ES-I3 (cell line): ENCODE data around the gene PPM1D.
"Not testable (repeated sequence)": the region's sequence is repeated elsewhere in the genome, so short reads cannot be mapped to it uniquely, and the experiment has no call there.

Experiments
- H3K36me3 ChIP-seq: 2 replicates; pipeline ENCODE4 v1.6.1; 2013; ENCODE audit warnings: mild to moderate bottlenecking, low read length, control low read depth, moderate library complexity; ENCODE audit not compliant: insufficient read depth
- H3K4me1 ChIP-seq: 2 replicates; pipeline ENCODE4 v1.6.1; 2013; ENCODE audit warnings: mild to moderate bottlenecking, control low read depth, low read length; ENCODE audit not compliant: insufficient read depth
- H3K9ac ChIP-seq: 2 replicates; pipeline ENCODE4 v1.6.1; 2013; ENCODE audit warnings: low read depth, mild to moderate bottlenecking, low read length, moderate library complexity
- H3K9me3 ChIP-seq: 2 replicates; pipeline ENCODE4 v1.6.1; 2013; ENCODE audit warnings: mild to moderate bottlenecking, low read length, moderate library complexity; ENCODE audit not compliant: control insufficient read depth, insufficient read depth

PPM1D gene

GRCh38 chr17:60647705-60648104 is 47.7 kb downstream of the PPM1D start:
- no peak overlapping the region for H3K9ac ChIP-seq

GRCh38 chr17:60652454-60653247 is 52.7 kb downstream of the PPM1D start:
- Histone ChIP-seq H3K9me3 (no peaks in the 10 kb centered on the region), H3K9ac (no peak overlapping the region), H3K36me3 (peaks cover 20% of the 10 kb centered on the region; the same call in 1 of the 2 replicates), H3K4me1 (no peaks in the 10 kb centered on the region; the same call in 1 of the 2 replicates)

More at GRCh38 chr17:60647705-60648104, 47.7 kb downstream of the PPM1D start:
- H3K9me3 ChIP-seq = no peaks in the 10 kb centered on the region
- H3K36me3 ChIP-seq = peaks cover 19% of the 10 kb centered on the region
- H3K4me1 ChIP-seq = no peaks in the 10 kb centered on the region

- peaks cover 17% of the 10 kb centered on the region; the same call in 1 of the 2 replicates for H3K36me3 ChIP-seq
- no peaks in the 10 kb centered on the region for H3K9me3 ChIP-seq
- no peaks in the 10 kb centered on the region; the same call in 1 of the 2 replicates for H3K4me1 ChIP-seq
- H3K9ac ChIP-seq = no peak overlapping the region
These were observed 53.6 kb downstream of the PPM1D start for GRCh38 chr17:60653569-60653968.

- Histone ChIP-seq H3K9me3 (no peaks in the 10 kb centered on the region), H3K4me1 (no peaks in the 10 kb centered on the region; the same call in 1 of the 2 replicates), H3K36me3 (peaks cover 3% of the 10 kb centered on the region; the same call in 1 of the 2 replicates), H3K9ac (no peak overlapping the region)
These were observed 56.5 kb downstream of the PPM1D start for GRCh38 chr17:60656499-60656898.

- H3K36me3 ChIP-seq = peaks cover 8% of the 10 kb centered on the region; the same call in 1 of the 2 replicates
- H3K9ac ChIP-seq = no peak overlapping the region
- no peaks in the 10 kb centered on the region for H3K9me3 ChIP-seq
- H3K4me1 ChIP-seq = no peaks in the 10 kb centered on the region
These were observed 59.2 kb downstream of the PPM1D start for GRCh38 chr17:60659156-60659555.

- no peak overlapping the region for H3K9ac ChIP-seq
- peaks cover 15% of the 10 kb centered on the region for H3K36me3 ChIP-seq
- no peaks in the 10 kb centered on the region for H3K4me1 ChIP-seq
- H3K9me3 ChIP-seq = no peaks in the 10 kb centered on the region
These were observed 61.5 kb downstream of the PPM1D start for GRCh38 chr17:60661489-60661888.

GRCh38 chr17:60664022-60664421 is 64.0 kb downstream of the PPM1D start:
- H3K4me1 ChIP-seq = no peaks in the 10 kb centered on the region
- H3K9ac ChIP-seq = no peak overlapping the region
- H3K9me3 ChIP-seq = no peaks in the 10 kb centered on the region
- H3K36me3 ChIP-seq = peaks cover 13% of the 10 kb centered on the region

GRCh38 chr17:60665602-60666001 is 65.6 kb downstream of the PPM1D start:
- Histone ChIP-seq H3K36me3 (peaks cover 13% of the 10 kb centered on the region), H3K9me3 (no peaks in the 10 kb centered on the region)

GRCh38 chr17:60668741-60669140 is 68.7 kb downstream of the PPM1D start:
- H3K9me3 ChIP-seq, H3K9ac ChIP-seq, H3K4me1 ChIP-seq, H3K36me3 ChIP-seq: not testable (repeated sequence)

More at GRCh38 chr17:60665602-60666001, 65.6 kb downstream of the PPM1D start:
- no peaks in the 10 kb centered on the region for H3K4me1 ChIP-seq
- no peak overlapping the region for H3K9ac ChIP-seq

- Histone ChIP-seq H3K9me3 (no peaks in the 10 kb centered on the region), H3K4me1 (no peaks in the 10 kb centered on the region), H3K9ac (no peak overlapping the region)
These were observed 71.5 kb downstream of the PPM1D start for GRCh38 chr17:60671482-60671881.

GRCh38 chr17:60674637-60675036 is 74.6 kb downstream of the PPM1D start:
- not testable (repeated sequence) for H3K36me3 ChIP-seq, H3K9ac ChIP-seq, H3K4me1 ChIP-seq, H3K9me3 ChIP-seq

More at GRCh38 chr17:60671482-60671881, 71.5 kb downstream of the PPM1D start:
- H3K36me3 ChIP-seq = no peaks in the 10 kb centered on the region

GRCh38 chr17:60675997-60676396 is 76.0 kb downstream of the PPM1D start:
- Histone ChIP-seq H3K9ac (no peak overlapping the region), H3K36me3 (no peaks in the 10 kb centered on the region), H3K9me3 (no peaks in the 10 kb centered on the region), H3K4me1 (no peaks in the 10 kb centered on the region)

GRCh38 chr17:60676758-60677307 is 76.8 kb downstream of the PPM1D start:
- Histone ChIP-seq H3K9me3 (no peaks in the 10 kb centered on the region), H3K9ac (peak overlapping the region; percentile 54), H3K4me1 (no peaks in the 10 kb centered on the region), H3K36me3 (no peaks in the 10 kb centered on the region)

GRCh38 chr17:60677308-60678117 is 77.5 kb downstream of the PPM1D start, which contains the start of gene BCAS3:
BCAS3 (plus strand) TSS chr17:60677851.
- Histone ChIP-seq H3K9ac (peak within 1 kb of the TSS; percentile 54), H3K9me3 (no peaks in the 10 kb centered on the region), H3K4me1 (no peaks in the 10 kb centered on the region), H3K36me3 (no peaks in the 10 kb centered on the region)
